Panc1 (cell line): ENCODE measurements around the gene MED12L. TPM values are rescaled to one million over a fixed set of nuclear protein-coding genes. Genes with fewer than 3 reads are reported as not detected.
"Not testable (repeated sequence)": the region's sequence is repeated elsewhere in the genome, so short reads cannot be mapped to it uniquely, and the experiment has no call there.

ENCODE experiments used
- ATAC-seq: fragments of 200-7000 bp; cut with Tn5 transposase; 2 replicates; pipeline ENCODE4 v1.9.1; 2020; ENCODE audit warnings: mild to moderate bottlenecking, moderate library complexity
- BruUV-seq: library from RNA; stranded (reverse); fragments of 400-500 nt; replicated peaks from 2 replicates; lab custom pipeline; 2021; lab: Mats Ljungman, UMichigan
- CTCF ChIA-PET: fragments of 300-600 bp; sonication (Branson Sonifier 250); formaldehyde crosslinking; loops from one replicate; lab custom pipeline; 2022; ENCODE audit warnings: antibody characterized with exemption; lab: Charles Lee
- POLR2A ChIA-PET: fragments of 300-600 bp; sonication (Branson Sonifier 250); formaldehyde crosslinking; loops from one replicate; lab custom pipeline; 2022; ENCODE audit warnings: antibody characterized with exemption; lab: Charles Lee
- DNase-seq: peaks from one replicate; pipeline ENCODE4 v3.0.0-alpha.2; 2010; ENCODE audit warnings: low read depth, low spot score
- H3K27ac ChIP-seq: 2 replicates; pipeline ENCODE4 v1.5.1; 2011; ENCODE audit warnings: mild to moderate bottlenecking, low read length, inconsistent platforms
- H3K27me3 ChIP-seq: fragments of 200-500 bp; sonication (Bioruptor generic); 2 replicates; pipeline ENCODE4 v1.6.0; 2014; ENCODE audit warnings: low read length, inconsistent platforms; ENCODE audit not compliant: control insufficient read depth, insufficient read depth
- H3K36me3 ChIP-seq: fragments of 200-500 bp; sonication (Bioruptor generic); 2 replicates; pipeline ENCODE4 v1.5.1; 2014; ENCODE audit warnings: inconsistent platforms, mild to moderate bottlenecking, low read length, moderate library complexity; ENCODE audit not compliant: control insufficient read depth, insufficient read depth
- H3K4me1 ChIP-seq: 2 replicates; pipeline ENCODE4 v1.5.1; 2011; ENCODE audit warnings: inconsistent platforms, mild to moderate bottlenecking, low read length, moderate library complexity; ENCODE audit not compliant: control insufficient read depth, insufficient read depth
- H3K4me3 ChIP-seq, 2 experiments: 2 replicates each; pipeline ENCODE4 v1.5.1; 2011 to 2012; ENCODE audit warnings: low read depth in 2 of 2, low read length in 2 of 2, mild to moderate bottlenecking in 2 of 2, inconsistent platforms in 1 of 2, moderate library complexity in 1 of 2
- H3K9me3 ChIP-seq: fragments of 200-500 bp; sonication (Bioruptor generic); 2 replicates; pipeline ENCODE4 v1.5.1; 2014; ENCODE audit warnings: low read depth, mild to moderate bottlenecking, inconsistent platforms, low read length, moderate library complexity; ENCODE audit not compliant: control insufficient read depth, insufficient read depth
- CTCF ChIP-seq: fragments of 450-650 bp; IDR thresholded peaks from 2 replicates; pipeline ENCODE4 v1.5.1; 2017; ENCODE audit warnings: mild to moderate bottlenecking
- POLR2AphosphoS5 ChIP-seq: IDR thresholded peaks from 2 replicates; pipeline ENCODE4 v1.6.1; 2012; ENCODE audit warnings: mild to moderate bottlenecking, low read depth, low read length, moderate library complexity
- REST ChIP-seq, 2 experiments: IDR thresholded peaks; 2 replicates each; pipeline ENCODE4 v1.6.1; 2011 to 2012; ENCODE audit warnings: low read depth in 2 of 2, control low read depth in 1 of 2, low read length in 1 of 2, mild to moderate bottlenecking in 1 of 2, moderate library complexity in 1 of 2; ENCODE audit not compliant: insufficient read depth in 1 of 2
- SIN3A ChIP-seq: IDR thresholded peaks from 2 replicates; pipeline ENCODE4 v1.6.1; 2012; ENCODE audit warnings: low read depth, mild to moderate bottlenecking, low read length, moderate library complexity, borderline replicate concordance; ENCODE audit not compliant: insufficient read depth
- TCF7L2 ChIP-seq: IDR thresholded peaks from 2 replicates; pipeline ENCODE4 v1.6.1; 2011; ENCODE audit warnings: mild to moderate bottlenecking, low read depth, low read length, inconsistent platforms
- in situ Hi-C: cut with HindIII; loops from 2 replicates; pipeline ENCODE4 v1.10.0; 2016; ENCODE audit warnings: low sequenced_read_pairs, low pct_unique_long_range_greater_than_20kb
- intact Hi-C: fragments of 100-400 bp; cut with micrococcal nuclease; formaldehyde crosslinking; loops from one replicate; pipeline ENCODE4 v1.10.0; 2022; ENCODE audit not compliant: unreplicated experiment
- total RNA-seq: library from RNA; stranded (reverse); gene quantifications from one replicate; pipeline ENCODE4 v1.2.1, GENCODE V29; 2021; ENCODE audit not compliant: unreplicated experiment

MED12L gene
- total RNA-seq, 1 experiment from 2014 or later = 2.8 TPM

GRCh38 chr3:151387432-151387831 lies 302.0 kb downstream of the MED12L start:
- TF ChIP-seq TCF7L2 (no peak), SIN3A (no peak)
- DNase-seq (no peak), ATAC-seq (no peak)
- no peaks in the 10 kb centered on the region for H3K36me3 ChIP-seq
- ChIA-PET CTCF (no interaction called here), POLR2A (interaction anchor here (0.6 kb wide), 1 partner anchor 218 kb away, joined by 5 read pairs; no protein-coding TSS in a partner anchor)
- no peak overlapping the region for H3K4me3 ChIP-seq
- H3K9me3 ChIP-seq = no peaks in the 10 kb centered on the region
- in situ Hi-C loops (no loop called here), intact Hi-C loops (no loop called here)
- no peak overlapping the region for H3K27ac ChIP-seq
- H3K27me3 ChIP-seq = no peaks in the 10 kb centered on the region
- BruUV-seq = no TSS peak
- H3K4me1 ChIP-seq = no peaks in the 10 kb centered on the region

- intact Hi-C loops (no loop called here), in situ Hi-C loops (no loop called here)
- BruUV-seq = no TSS peak
- Histone ChIP-seq H3K4me3 (no peak overlapping the region), H3K27me3 (no peaks in the 10 kb centered on the region), H3K4me1 (no peaks in the 10 kb centered on the region), H3K27ac (no peak overlapping the region), H3K9me3 (no peaks in the 10 kb centered on the region), H3K36me3 (no peaks in the 10 kb centered on the region)
- CTCF ChIA-PET = no interaction called here
- no peak for DNase-seq
- TF ChIP-seq TCF7L2 (no peak), REST (IDR thresholded peaks at IDR 0.05; ENCODE audit: insufficient read depth in 1 of 2, low read depth in 2 of 2, low read length in 1 of 2) (no peak), SIN3A (no peak), POLR2AphosphoS5 (no peak)
- POLR2A ChIA-PET = no interaction called here
- ATAC-seq = peak; percentile 45; the same call in 1 of the 2 replicates
These were observed 302.4 kb downstream of the MED12L start for GRCh38 chr3:151387842-151388241.

GRCh38 chr3:151391720-151392119 lies 306.3 kb downstream of the MED12L start:
- ChIA-PET CTCF (no interaction called here), POLR2A (interaction anchor here (0.7 kb wide), 1 partner anchor 10 kb away, joined by 9 read pairs; no protein-coding TSS in a partner anchor)
- no TSS peak for BruUV-seq
- in situ Hi-C loops = no loop called here
- TF ChIP-seq CTCF (no peak), SIN3A (no peak), POLR2AphosphoS5 (no peak), TCF7L2 (no peak), REST (IDR thresholded peaks at IDR 0.05; ENCODE audit: insufficient read depth in 1 of 2, low read depth in 2 of 2, low read length in 1 of 2) (no peak)
- Histone ChIP-seq H3K27me3 (no peaks in the 10 kb centered on the region), H3K4me1 (no peaks in the 10 kb centered on the region), H3K4me3 (no peak overlapping the region), H3K36me3 (no peaks in the 10 kb centered on the region), H3K27ac (no peak overlapping the region), H3K9me3 (no peaks in the 10 kb centered on the region)
- no peak for ATAC-seq
- intact Hi-C loops = no loop called here
- DNase-seq = no peak

GRCh38 chr3:151392191-151392590 lies 306.7 kb downstream of the MED12L start:
- H3K9me3 ChIP-seq, H3K4me3 ChIP-seq, in situ Hi-C loops, DNase-seq, H3K36me3 ChIP-seq, H3K27ac ChIP-seq, H3K27me3 ChIP-seq, H3K4me1 ChIP-seq, intact Hi-C loops, BruUV-seq, ATAC-seq, CTCF ChIA-PET: not testable (repeated sequence)
- POLR2A ChIA-PET = interaction anchor here (0.7 kb wide), 1 partner anchor 10 kb away, joined by 9 read pairs; no protein-coding TSS in a partner anchor
